Activated naive CD8-positive, alpha-beta T cell (primary cell): ENCODE results near the gene FANCB.

Experiments
- H3K27ac Mint-ChIP-seq: one replicate; pipeline ENCODE4 v1.8.0; 2021; ENCODE audit warnings: mixed read lengths
- H3K27me3 Mint-ChIP-seq: one replicate; pipeline ENCODE4 v1.8.0; 2021; ENCODE audit warnings: mixed read lengths
- H3K36me3 Mint-ChIP-seq: one replicate; pipeline ENCODE4 v1.8.0; 2021; ENCODE audit warnings: mixed read lengths
- H3K4me1 Mint-ChIP-seq: one replicate; pipeline ENCODE4 v1.8.0; 2021; ENCODE audit warnings: low read depth, mixed read lengths
- H3K4me3 Mint-ChIP-seq: one replicate; pipeline ENCODE4 v1.8.0; 2021; ENCODE audit warnings: mild to moderate bottlenecking, mixed read lengths
- H3K9me3 Mint-ChIP-seq: one replicate; pipeline ENCODE4 v1.8.0; 2021; ENCODE audit warnings: low read depth, mixed read lengths

Gene FANCB

GRCh38 chrX:14875624-14876023 is 2.8 kb upstream of the FANCB start:
- Mint-ChIP-seq H3K9me3 (no peaks in the 10 kb centered on the region), H3K4me1 (peaks cover 18% of the 10 kb centered on the region), H3K27ac (no peak overlapping the region), H3K27me3 (no peaks in the 10 kb centered on the region), H3K4me3 (peak overlapping the region; percentile 60), H3K36me3 (peaks cover 6% of the 10 kb centered on the region)

GRCh38 chrX:14873676-14874049 is 794 bp upstream of the FANCB start:
- no peaks in the 10 kb centered on the region for H3K27me3 Mint-ChIP-seq
- H3K4me1 Mint-ChIP-seq: peaks cover 12% of the 10 kb centered on the region
- peaks cover 6% of the 10 kb centered on the region for H3K36me3 Mint-ChIP-seq
- peak overlapping the region; percentile 79 for H3K27ac Mint-ChIP-seq
- H3K4me3 Mint-ChIP-seq: peak overlapping the region; percentile 84
- no peaks in the 10 kb centered on the region for H3K9me3 Mint-ChIP-seq

DNA sequence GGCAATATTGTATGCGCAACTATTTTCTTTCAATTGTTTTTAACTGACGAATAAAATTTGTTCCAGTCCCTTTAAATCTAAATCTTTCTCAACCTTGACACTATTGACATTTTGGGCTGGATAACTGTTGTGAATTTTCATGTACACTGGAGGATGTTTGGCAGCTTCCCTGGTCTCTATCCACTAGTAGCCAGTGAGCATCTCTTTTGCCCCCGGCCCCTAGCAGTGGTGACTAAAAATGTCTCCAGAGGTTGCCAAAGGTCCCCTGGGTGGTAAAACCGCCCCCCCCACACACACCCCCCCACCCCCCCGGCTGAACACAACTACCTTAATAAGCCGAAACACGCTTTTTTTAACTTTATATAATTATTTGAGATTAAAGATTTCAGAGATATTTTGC is 514 bp downstream of the FANCB start:
- H3K4me1 Mint-ChIP-seq: peaks cover 10% of the 10 kb centered on the region
- H3K27me3 Mint-ChIP-seq: no peaks in the 10 kb centered on the region

DNA sequence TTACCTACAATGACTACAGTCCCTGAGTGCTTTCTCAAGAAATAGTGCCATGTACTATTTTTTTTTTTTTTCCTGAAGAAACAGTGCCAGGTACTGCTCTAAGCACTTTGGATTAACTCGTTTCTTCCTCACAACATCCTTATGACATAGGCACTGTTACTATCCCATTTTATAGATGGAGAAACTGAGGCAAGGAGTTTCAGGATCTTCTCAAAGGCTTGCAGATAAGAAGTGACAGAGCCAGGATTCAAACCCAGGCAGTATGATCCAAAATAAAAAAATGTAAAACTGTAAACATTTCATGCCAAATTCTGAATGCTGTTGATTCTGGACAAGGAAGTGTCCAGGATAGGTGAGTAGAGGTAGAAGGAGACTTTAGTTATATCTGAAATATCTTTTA is 1.1 kb downstream of the FANCB start:
- no peaks in the 10 kb centered on the region for H3K27me3 Mint-ChIP-seq
- H3K4me1 Mint-ChIP-seq: peaks cover 10% of the 10 kb centered on the region
- H3K27ac Mint-ChIP-seq: no peak overlapping the region
- peaks cover 6% of the 10 kb centered on the region for H3K36me3 Mint-ChIP-seq
- H3K4me3 Mint-ChIP-seq: peak overlapping the region; percentile 84
- H3K9me3 Mint-ChIP-seq: no peaks in the 10 kb centered on the region

More for the DNA sequence above, 514 bp downstream of the FANCB start:
- Mint-ChIP-seq H3K4me3 (peak overlapping the region; percentile 84), H3K27ac (peak overlapping the region; percentile 66), H3K36me3 (peaks cover 5% of the 10 kb centered on the region), H3K9me3 (no peaks in the 10 kb centered on the region)

- H3K4me3 Mint-ChIP-seq: no peak overlapping the region
- no peaks in the 10 kb centered on the region for H3K4me1 Mint-ChIP-seq
- H3K27me3 Mint-ChIP-seq: no peaks in the 10 kb centered on the region
- H3K27ac Mint-ChIP-seq: no peak overlapping the region
- H3K36me3 Mint-ChIP-seq: peaks cover 10% of the 10 kb centered on the region
- no peaks in the 10 kb centered on the region for H3K9me3 Mint-ChIP-seq
Observed at GRCh38 chrX:14865201-14865600, 7.7 kb downstream of the FANCB start.

GRCh38 chrX:14864631-14865030 is 8.2 kb downstream of the FANCB start:
- Mint-ChIP-seq H3K4me3 (no peak overlapping the region), H3K9me3 (no peaks in the 10 kb centered on the region), H3K4me1 (no peaks in the 10 kb centered on the region), H3K36me3 (peaks cover 10% of the 10 kb centered on the region), H3K27me3 (no peaks in the 10 kb centered on the region), H3K27ac (no peak overlapping the region)

DNA sequence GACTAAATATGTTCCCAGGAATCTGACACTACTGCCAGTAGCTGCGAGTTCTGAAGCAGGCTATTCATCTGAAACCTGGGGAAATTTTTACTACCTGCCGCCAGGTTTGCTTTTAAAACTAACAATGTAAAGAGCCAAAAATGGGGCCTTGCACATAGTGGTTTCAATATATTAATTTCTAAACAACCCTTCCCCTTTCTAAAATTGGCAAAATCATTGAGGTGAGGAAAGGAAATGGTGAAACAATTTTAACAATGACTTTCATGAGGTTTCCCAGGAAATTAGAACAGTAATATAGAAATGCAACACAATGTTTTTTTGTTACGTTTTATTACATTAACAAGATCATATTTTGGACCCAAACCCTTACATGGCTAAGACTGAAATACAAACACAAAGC is 21.3 kb downstream of the FANCB start:
- H3K9me3 Mint-ChIP-seq: no peaks in the 10 kb centered on the region
- H3K27ac Mint-ChIP-seq: no peak overlapping the region
- H3K36me3 Mint-ChIP-seq: peaks cover 8% of the 10 kb centered on the region
- no peak overlapping the region for H3K4me3 Mint-ChIP-seq
- no peaks in the 10 kb centered on the region for H3K27me3 Mint-ChIP-seq
- no peaks in the 10 kb centered on the region for H3K4me1 Mint-ChIP-seq

DNA sequence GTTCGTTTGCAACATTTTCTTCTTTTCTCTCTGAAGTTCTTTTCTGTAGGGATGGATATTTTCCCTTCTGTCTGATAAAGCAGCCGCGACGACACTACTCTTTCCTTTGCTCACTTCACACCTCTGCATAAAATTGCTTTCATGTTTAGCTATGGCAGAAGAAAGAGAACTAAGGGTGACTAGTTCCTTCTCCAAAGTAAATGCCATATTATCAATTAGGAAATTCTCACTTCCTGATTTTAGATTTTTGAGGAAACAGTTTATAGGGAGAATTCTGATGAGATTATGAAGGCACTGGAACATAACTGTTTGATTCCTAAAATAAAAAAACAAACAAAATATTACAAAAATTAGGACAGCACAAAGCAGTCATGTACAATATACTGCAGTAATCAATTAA is 29.2 kb downstream of the FANCB start:
- Mint-ChIP-seq H3K4me3 (no peak overlapping the region), H3K36me3 (peaks cover 13% of the 10 kb centered on the region), H3K27me3 (no peaks in the 10 kb centered on the region), H3K4me1 (no peaks in the 10 kb centered on the region), H3K27ac (no peak overlapping the region), H3K9me3 (no peaks in the 10 kb centered on the region)

GRCh38 chrX:14837155-14837554 is 35.7 kb downstream of the FANCB start:
- no peak overlapping the region for H3K27ac Mint-ChIP-seq
- H3K9me3 Mint-ChIP-seq: no peaks in the 10 kb centered on the region
- H3K36me3 Mint-ChIP-seq: peaks cover 23% of the 10 kb centered on the region
- H3K4me3 Mint-ChIP-seq: no peak overlapping the region
- no peaks in the 10 kb centered on the region for H3K4me1 Mint-ChIP-seq
- H3K27me3 Mint-ChIP-seq: no peaks in the 10 kb centered on the region

DNA sequence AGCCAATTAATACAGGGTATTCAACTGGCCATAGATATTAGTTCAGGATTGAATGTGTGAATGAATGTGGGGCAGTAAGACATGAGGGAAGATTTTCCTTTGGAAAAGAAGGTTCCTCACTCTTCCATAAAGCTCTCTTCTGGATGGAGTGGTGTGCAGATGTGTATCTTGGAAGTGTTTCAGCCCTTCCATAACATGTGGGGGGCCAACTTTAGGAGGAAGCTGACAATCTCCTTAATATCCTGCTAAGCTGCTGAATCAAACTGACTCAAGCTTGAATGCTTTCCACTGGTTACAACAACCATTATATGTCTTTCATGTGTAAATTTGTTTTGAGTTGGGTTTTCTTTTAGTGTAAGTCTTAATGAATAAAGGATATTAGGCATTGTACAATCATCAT is 40.3 kb downstream of the FANCB start:
- H3K4me3 Mint-ChIP-seq: no peak overlapping the region
- H3K27me3 Mint-ChIP-seq: no peaks in the 10 kb centered on the region
- peaks cover 16% of the 10 kb centered on the region for H3K36me3 Mint-ChIP-seq
- no peak overlapping the region for H3K27ac Mint-ChIP-seq
- no peaks in the 10 kb centered on the region for H3K4me1 Mint-ChIP-seq
- H3K9me3 Mint-ChIP-seq: no peaks in the 10 kb centered on the region

- no peak overlapping the region for H3K4me3 Mint-ChIP-seq
- H3K27ac Mint-ChIP-seq: no peak overlapping the region
- no peaks in the 10 kb centered on the region for H3K27me3 Mint-ChIP-seq
Observed at GRCh38 chrX:14832151-14832550, 40.7 kb downstream of the FANCB start.

DNA sequence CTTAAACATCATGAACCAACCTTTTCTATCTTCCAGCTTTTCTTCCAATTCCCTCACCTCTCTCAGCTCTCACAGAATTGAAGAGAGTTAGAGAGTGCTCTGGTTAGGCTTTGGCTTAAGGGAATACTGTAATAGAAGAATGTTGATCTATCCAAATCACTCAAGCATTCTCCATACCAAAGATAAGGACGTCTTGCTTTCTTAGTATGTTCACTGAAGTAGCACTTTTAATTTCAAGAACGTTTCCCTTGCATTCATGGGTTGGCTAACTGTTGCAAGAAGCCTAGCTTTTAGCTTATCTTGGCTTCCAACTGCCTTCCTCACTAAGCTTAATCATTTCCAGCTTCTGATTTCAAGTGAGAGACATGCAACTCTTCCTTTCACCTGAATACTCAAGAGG is 43.2 kb downstream of the FANCB start:
- Mint-ChIP-seq H3K36me3 (peaks cover 4% of the 10 kb centered on the region), H3K9me3 (no peaks in the 10 kb centered on the region), H3K4me3 (no peak overlapping the region), H3K27ac (no peak overlapping the region), H3K27me3 (peaks cover 2% of the 10 kb centered on the region), H3K4me1 (no peaks in the 10 kb centered on the region)

More at GRCh38 chrX:14832151-14832550, 40.7 kb downstream of the FANCB start:
- Mint-ChIP-seq H3K36me3 (peaks cover 16% of the 10 kb centered on the region), H3K9me3 (no peaks in the 10 kb centered on the region), H3K4me1 (no peaks in the 10 kb centered on the region)

DNA sequence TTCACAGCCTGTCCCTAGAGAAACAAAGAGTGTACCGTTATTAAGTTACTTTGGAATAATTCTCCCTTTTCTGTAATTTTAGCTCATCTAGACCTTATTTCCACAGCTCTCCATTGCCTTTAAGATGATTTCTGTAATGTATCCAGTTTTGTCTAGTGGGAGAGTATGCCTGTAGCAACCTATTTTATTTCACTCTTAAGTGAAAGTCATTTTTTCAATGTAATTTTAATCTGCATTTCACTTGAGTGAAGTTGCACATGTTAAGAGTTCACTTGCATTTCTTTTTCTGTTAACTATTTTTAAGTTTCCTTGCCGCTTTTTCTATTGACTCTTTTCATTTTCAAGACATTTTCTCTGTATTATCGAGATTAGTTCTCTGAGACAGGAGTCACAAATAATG is 46.5 kb downstream of the FANCB start:
- Mint-ChIP-seq H3K9me3 (no peaks in the 10 kb centered on the region), H3K36me3 (peaks cover 3% of the 10 kb centered on the region), H3K27ac (no peak overlapping the region), H3K4me1 (no peaks in the 10 kb centered on the region), H3K4me3 (no peak overlapping the region), H3K27me3 (peaks cover 2% of the 10 kb centered on the region)

GRCh38 chrX:14825851-14826250 is 47.0 kb downstream of the FANCB start:
- peaks cover 3% of the 10 kb centered on the region for H3K36me3 Mint-ChIP-seq
- no peak overlapping the region for H3K27ac Mint-ChIP-seq
- H3K9me3 Mint-ChIP-seq: no peaks in the 10 kb centered on the region
- H3K4me3 Mint-ChIP-seq: no peak overlapping the region
- H3K27me3 Mint-ChIP-seq: peaks cover 2% of the 10 kb centered on the region
- no peaks in the 10 kb centered on the region for H3K4me1 Mint-ChIP-seq

- Mint-ChIP-seq H3K4me1 (no peaks in the 10 kb centered on the region), H3K4me3 (no peak overlapping the region), H3K36me3 (no peaks in the 10 kb centered on the region), H3K27me3 (no peaks in the 10 kb centered on the region), H3K27ac (no peak overlapping the region), H3K9me3 (peaks cover 5% of the 10 kb centered on the region)
Observed at GRCh38 chrX:14819769-14820168, 53.1 kb downstream of the FANCB start.

GRCh38 chrX:14817571-14817970 is 55.3 kb downstream of the FANCB start:
- H3K36me3 Mint-ChIP-seq: no peaks in the 10 kb centered on the region
- H3K27ac Mint-ChIP-seq: no peak overlapping the region
- H3K27me3 Mint-ChIP-seq: no peaks in the 10 kb centered on the region
- no peaks in the 10 kb centered on the region for H3K4me1 Mint-ChIP-seq
- H3K9me3 Mint-ChIP-seq: peaks cover 5% of the 10 kb centered on the region
- no peak overlapping the region for H3K4me3 Mint-ChIP-seq
